Peyer's patch (tissue), 4 donors: ENCODE measurements around the gene ECT2L. TPM values are rescaled to one million over a fixed set of nuclear protein-coding genes. Genes with fewer than 3 reads are reported as not detected.

ENCODE experiments used
- DNase-seq, 3 donors: peaks; one replicate each; pipeline ENCODE4 v3.0.0-alpha.2; 2017 to 2019
- H3K27ac ChIP-seq, 4 donors: fragments of 200-600 bp; sonication (generic); one replicate each; pipeline ENCODE4 v1.5.1; 2016 to 2019
- H3K27me3 ChIP-seq, 2 donors: fragments of 200-600 bp; sonication (generic); one replicate each; pipeline ENCODE4 v1.5.1; 2019
- H3K36me3 ChIP-seq, 3 donors: fragments of 200-600 bp; sonication (generic); one replicate each; pipeline ENCODE4 v1.5.1; 2016 to 2019
- H3K4me1 ChIP-seq, 4 donors: fragments of 200-600 bp; sonication (generic); one replicate each; pipeline ENCODE4 v1.5.1; 2016 to 2019
- H3K4me3 ChIP-seq, 4 donors: fragments of 200-600 bp; sonication (generic); 1 replicate in 3 of 4; 2 replicates in 1 of 4; pipeline ENCODE4 v1.5.1; 2016 to 2019; ENCODE audit warnings: mild to moderate bottlenecking in 1 of 4
- H3K9me3 ChIP-seq, 4 donors: fragments of 200-600 bp; sonication (generic); one replicate each; pipeline ENCODE4 v1.5.1; 2016 to 2019; ENCODE audit warnings: mild to moderate bottlenecking in 1 of 4
- POLR2A ChIP-seq, 2 donors: fragments of 450-650 bp; IDR thresholded peaks; one replicate each; pipeline ENCODE4 v1.5.1; 2017; ENCODE audit warnings: antibody characterized with exemption in 2 of 2, mild to moderate bottlenecking in 2 of 2, moderate library complexity in 2 of 2
- total RNA-seq, 4 donors: library from RNA; depleted of rRNA; stranded (reverse); fragments of >200 nt; gene quantifications; one replicate each; pipeline ENCODE4 v1.1.0, GENCODE V29; 2016
- TF ChIP-seq, protein P1 (sequence below), 6 experiments: fragments of 450-650 bp in 4 of 6; fragments of 200-600 bp in 2 of 6; sonication (generic) in 1 of 6; IDR thresholded peaks; one replicate each; pipeline ENCODE4 v1.5.1; 2017 to 2019; ENCODE audit warnings: antibody characterized with exemption in 6 of 6, mild to moderate bottlenecking in 3 of 6, moderate library complexity in 1 of 6

The ECT2L gene
- total RNA-seq, 4 donors from 2014 or later = 0.27 TPM; not detected in 3

DNA sequence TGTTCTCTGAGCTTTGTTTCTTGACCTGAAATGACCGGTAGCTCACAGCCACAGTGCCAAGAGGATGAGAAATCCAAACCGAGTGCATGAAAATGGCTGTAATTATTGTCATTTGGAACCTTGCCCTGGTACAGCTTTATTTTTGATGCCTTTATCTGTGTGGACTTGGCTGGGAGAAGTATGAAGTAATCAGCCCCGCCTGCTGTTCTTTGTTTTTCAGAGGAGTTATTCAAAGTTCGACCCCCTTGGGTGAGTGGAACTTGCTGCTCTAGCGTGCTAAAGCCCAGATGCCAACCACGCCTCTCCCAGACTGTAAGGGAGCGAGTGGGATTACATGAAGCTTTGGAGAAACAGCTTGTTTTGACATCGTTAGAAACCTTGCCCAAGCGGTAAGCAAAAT lies 48.3 kb downstream of the ECT2L start:
- no peak overlapping the region for H3K4me3 ChIP-seq
- H3K27me3 ChIP-seq = no peaks in the 10 kb centered on the region
- TF ChIP-seq, protein P1, sequence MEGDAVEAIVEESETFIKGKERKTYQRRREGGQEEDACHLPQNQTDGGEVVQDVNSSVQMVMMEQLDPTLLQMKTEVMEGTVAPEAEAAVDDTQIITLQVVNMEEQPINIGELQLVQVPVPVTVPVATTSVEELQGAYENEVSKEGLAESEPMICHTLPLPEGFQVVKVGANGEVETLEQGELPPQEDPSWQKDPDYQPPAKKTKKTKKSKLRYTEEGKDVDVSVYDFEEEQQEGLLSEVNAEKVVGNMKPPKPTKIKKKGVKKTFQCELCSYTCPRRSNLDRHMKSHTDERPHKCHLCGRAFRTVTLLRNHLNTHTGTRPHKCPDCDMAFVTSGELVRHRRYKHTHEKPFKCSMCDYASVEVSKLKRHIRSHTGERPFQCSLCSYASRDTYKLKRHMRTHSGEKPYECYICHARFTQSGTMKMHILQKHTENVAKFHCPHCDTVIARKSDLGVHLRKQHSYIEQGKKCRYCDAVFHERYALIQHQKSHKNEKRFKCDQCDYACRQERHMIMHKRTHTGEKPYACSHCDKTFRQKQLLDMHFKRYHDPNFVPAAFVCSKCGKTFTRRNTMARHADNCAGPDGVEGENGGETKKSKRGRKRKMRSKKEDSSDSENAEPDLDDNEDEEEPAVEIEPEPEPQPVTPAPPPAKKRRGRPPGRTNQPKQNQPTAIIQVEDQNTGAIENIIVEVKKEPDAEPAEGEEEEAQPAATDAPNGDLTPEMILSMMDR (IDR thresholded peaks at IDR 0.05) = no peak
- no peak for TF ChIP-seq POLR2A (IDR thresholded peaks at IDR 0.05)
- H3K36me3 ChIP-seq = no peaks in the 10 kb centered on the region
- DNase-seq = no peak
- H3K9me3 ChIP-seq = no peaks in the 10 kb centered on the region
- H3K4me1 ChIP-seq = no peaks in the 10 kb centered on the region
- no peak overlapping the region for H3K27ac ChIP-seq

DNA sequence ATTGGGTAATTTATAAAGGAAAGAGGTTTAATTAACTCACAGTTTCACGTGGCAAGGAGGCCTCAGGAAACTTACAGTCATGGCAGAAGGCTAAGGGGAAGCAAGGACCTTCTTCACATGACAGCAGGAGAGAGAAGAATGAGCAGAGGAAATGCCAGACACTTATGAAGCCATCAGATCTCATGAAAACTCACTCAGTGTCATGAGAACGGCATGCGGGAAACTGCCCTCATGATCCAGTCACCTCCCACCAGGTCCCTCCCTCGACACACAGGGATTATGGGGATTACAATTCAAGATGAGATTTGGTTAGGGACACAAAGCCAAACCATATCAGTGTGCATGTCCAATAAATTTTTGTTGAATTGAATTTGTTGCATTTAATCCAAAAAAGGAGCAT lies 52.0 kb downstream of the ECT2L start:
- H3K36me3 ChIP-seq = no peaks in the 10 kb centered on the region
- H3K4me3 ChIP-seq = no peak overlapping the region
- H3K9me3 ChIP-seq = no peaks in the 10 kb centered on the region
- DNase-seq = no peak
- TF ChIP-seq, protein P1 (IDR thresholded peaks at IDR 0.05) = no peak
- no peak for TF ChIP-seq POLR2A (IDR thresholded peaks at IDR 0.05)
- no peak overlapping the region for H3K27ac ChIP-seq
- H3K4me1 ChIP-seq = no peaks in the 10 kb centered on the region
- no peaks in the 10 kb centered on the region for H3K27me3 ChIP-seq

DNA sequence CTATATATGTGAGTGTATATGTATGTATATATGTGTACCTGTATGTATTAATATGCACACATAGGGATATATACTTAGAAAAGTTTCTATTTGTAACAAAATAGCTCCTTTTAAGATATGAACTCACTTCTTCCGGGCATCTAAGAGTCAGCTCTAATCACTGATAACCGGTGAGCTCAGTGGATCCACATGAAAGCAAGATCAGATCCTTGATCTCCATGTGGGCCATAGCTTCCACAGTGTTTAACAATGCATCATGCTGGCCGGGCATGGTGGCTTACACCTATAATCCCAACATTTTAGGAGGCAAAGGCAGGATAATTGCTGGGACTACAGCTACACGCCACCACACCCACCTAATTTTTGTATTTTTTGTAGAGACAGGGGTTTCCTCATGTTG lies 52.6 kb downstream of the ECT2L start:
- no peaks in the 10 kb centered on the region for H3K36me3 ChIP-seq
- no peak overlapping the region for H3K27ac ChIP-seq
- no peak for TF ChIP-seq POLR2A (IDR thresholded peaks at IDR 0.05)
- no peaks in the 10 kb centered on the region for H3K27me3 ChIP-seq
- no peak overlapping the region for H3K4me3 ChIP-seq
- DNase-seq = no peak
- no peaks in the 10 kb centered on the region for H3K4me1 ChIP-seq
- H3K9me3 ChIP-seq = no peaks in the 10 kb centered on the region

- Histone ChIP-seq H3K36me3 (no peaks in the 10 kb centered on the region), H3K27ac (no peak overlapping the region), H3K27me3 (no peaks in the 10 kb centered on the region), H3K4me3 (no peak overlapping the region), H3K4me1 (no peaks in the 10 kb centered on the region), H3K9me3 (no peaks in the 10 kb centered on the region)
- DNase-seq = no peak
- no peak for TF ChIP-seq POLR2A (IDR thresholded peaks at IDR 0.05)
- TF ChIP-seq, protein P1 (IDR thresholded peaks at IDR 0.05) = no peak
Observed at GRCh38 chr6:138849791-138850190, 53.9 kb downstream of the ECT2L start.

DNA sequence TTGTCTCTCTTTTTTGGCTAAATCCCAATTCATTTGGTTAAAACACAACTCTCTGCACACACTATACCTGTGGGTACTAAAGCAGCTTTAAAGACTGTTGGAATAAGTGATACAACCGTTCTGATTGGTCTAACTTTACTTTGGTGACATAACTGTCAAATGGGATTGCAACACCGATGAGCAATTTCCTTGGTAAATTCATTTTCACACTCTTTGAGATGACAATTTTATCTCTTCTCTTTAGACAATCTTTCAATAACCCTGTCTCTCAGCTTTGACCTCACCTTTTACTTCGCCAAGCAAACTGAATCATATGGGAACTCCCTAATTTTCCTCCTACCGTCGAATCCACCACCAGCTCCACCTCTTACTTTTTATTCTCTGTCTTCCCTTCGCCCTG lies 60.8 kb downstream of the ECT2L start:
- Histone ChIP-seq H3K4me1 (no peaks in the 10 kb centered on the region), H3K4me3 (no peak overlapping the region), H3K27me3 (no peaks in the 10 kb centered on the region), H3K27ac (no peak overlapping the region), H3K9me3 (no peaks in the 10 kb centered on the region), H3K36me3 (no peaks in the 10 kb centered on the region)
- no peak for TF ChIP-seq POLR2A (IDR thresholded peaks at IDR 0.05)
- TF ChIP-seq, protein P1 (IDR thresholded peaks at IDR 0.05) = no peak
- DNase-seq = no peak

DNA sequence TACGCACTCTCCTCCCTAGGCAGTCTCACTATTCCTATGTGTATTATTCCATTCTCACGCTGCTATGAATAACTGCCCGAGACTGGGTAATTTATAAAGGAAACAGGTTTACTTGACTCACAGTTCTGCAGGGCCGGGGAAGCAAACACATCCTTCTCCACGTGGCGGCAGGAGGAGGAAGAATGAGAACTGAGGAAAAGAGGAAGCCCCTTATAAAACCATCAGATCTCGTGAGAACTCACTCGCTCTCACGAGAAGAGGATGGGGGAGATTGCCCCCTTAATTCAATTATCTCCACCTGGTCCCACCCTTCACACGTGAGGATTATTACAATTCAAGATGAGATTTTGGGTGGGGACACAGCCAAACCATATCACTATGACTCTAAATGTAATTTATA lies 61.9 kb downstream of the ECT2L start:
- no peaks in the 10 kb centered on the region for H3K4me1 ChIP-seq
- H3K4me3 ChIP-seq = no peak overlapping the region
- H3K27me3 ChIP-seq = no peaks in the 10 kb centered on the region
- H3K27ac ChIP-seq = no peak overlapping the region
- DNase-seq = no peak
- no peak for TF ChIP-seq POLR2A (IDR thresholded peaks at IDR 0.05)
- no peaks in the 10 kb centered on the region for H3K9me3 ChIP-seq
- no peaks in the 10 kb centered on the region for H3K36me3 ChIP-seq

- no peak for DNase-seq
- Histone ChIP-seq H3K4me1 (no peaks in the 10 kb centered on the region), H3K27me3 (no peaks in the 10 kb centered on the region), H3K27ac (no peak overlapping the region), H3K4me3 (no peak overlapping the region), H3K36me3 (no peaks in the 10 kb centered on the region), H3K9me3 (no peaks in the 10 kb centered on the region)
- no peak for TF ChIP-seq POLR2A (IDR thresholded peaks at IDR 0.05)
- TF ChIP-seq, protein P1 (IDR thresholded peaks at IDR 0.05) = no peak
Observed at GRCh38 chr6:138862456-138862855, 66.6 kb downstream of the ECT2L start.
